GM18526 (cell line): ENCODE results near the gene CCDC12.

Experiments used
- POLR2A ChIP-seq: IDR thresholded peaks from 3 replicates; pipeline ENCODE4 v1.6.1; 2011; ENCODE audit not compliant: insufficient read length; ENCODE audit errors: extremely low read depth

Gene CCDC12

GRCh38 chr3:46924921-46925584 is 51.5 kb downstream of the CCDC12 start:
- TF ChIP-seq POLR2A, result no peak

- no peak for TF ChIP-seq POLR2A
Measured at GRCh38 chr3:46923559-46924350, 52.8 kb downstream of the CCDC12 start.

GRCh38 chr3:46922871-46923558 is 53.5 kb downstream of the CCDC12 start:
- no peak for TF ChIP-seq POLR2A

DNA sequence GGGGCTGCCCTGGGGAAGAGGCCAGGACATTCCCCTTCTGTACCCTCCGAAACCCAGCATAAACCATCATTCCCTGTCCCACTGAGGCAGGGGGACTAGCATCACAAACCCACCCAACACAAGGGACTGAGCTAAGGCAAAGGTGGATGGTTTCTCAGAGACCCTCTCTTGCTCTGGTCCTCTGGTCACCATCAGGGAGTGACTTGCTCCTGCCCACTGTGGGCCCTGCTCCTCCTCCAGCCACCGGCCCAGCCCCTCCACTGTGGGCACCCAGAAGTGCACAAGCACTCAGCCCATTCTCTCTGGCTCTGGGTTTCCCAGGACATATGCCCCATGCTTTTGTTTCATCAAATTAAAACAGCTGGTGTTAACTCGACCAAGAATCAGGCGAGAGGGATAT is 54.1 kb downstream of the CCDC12 start:
- no peak for TF ChIP-seq POLR2A

DNA sequence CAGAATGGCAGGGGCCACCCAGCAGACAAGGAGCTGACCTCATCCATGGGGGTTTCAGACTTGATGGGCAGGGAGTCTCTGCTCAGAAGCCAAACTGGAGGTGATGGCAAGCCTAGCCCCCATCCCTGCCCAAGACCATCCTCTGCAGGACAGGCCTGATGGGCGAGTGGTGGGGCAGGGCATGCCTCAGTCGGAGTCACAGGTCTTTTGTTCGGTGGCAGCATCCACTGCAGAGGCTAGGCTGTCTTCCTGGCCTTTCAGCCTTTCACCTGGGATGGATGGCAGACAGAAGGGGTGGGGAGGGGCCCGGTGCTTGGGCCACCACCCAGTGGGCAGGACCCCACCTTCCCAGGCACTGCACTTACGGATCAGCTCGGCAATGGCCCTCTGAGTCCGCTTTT is 54.7 kb downstream of the CCDC12 start:
- TF ChIP-seq POLR2A, result no peak

GRCh38 chr3:46921041-46921440 is 55.5 kb downstream of the CCDC12 start:
- TF ChIP-seq POLR2A, result no peak

GRCh38 chr3:46918634-46919033 is 57.9 kb downstream of the CCDC12 start:
- TF ChIP-seq POLR2A, result no peak

DNA sequence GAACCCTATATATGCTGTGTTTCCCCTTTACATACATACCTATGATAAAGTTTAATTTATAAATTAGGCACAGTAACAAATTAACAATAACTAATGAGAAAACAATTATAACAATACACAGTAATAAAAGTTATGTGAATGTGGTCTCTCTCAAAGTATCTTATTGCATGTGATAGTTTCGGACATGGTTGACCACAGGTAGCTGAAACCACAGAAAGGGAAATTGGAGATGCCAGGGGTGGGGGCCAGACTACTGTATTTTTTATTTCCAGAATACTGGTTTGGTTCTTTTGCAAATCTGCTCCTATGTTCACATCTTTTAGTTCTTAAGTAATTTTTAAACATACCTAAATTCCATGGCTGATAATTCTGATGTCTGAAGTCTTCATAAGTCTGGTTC is 58.3 kb downstream of the CCDC12 start:
- TF ChIP-seq POLR2A, result no peak

- TF ChIP-seq POLR2A, result no peak
Measured at GRCh38 chr3:46917257-46917656, 59.3 kb downstream of the CCDC12 start.

DNA sequence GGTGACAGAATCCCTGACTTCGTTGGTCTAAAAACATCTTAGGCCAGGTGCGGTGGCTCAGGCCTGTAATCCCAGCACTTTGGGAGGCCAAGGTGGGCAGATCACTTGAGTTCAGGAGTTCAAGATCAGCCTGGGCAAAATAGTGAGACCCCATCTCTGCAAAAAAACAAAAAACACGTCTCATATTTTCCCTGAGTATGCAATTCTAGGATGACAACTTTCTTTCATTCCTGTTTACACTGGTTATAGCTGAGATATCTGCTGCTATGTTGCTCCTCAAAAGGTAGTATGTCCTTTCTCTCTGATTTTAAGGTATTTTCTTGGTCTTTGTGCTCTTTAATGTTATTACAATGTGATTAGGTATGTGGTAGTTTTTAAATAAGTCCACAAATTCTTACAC is 59.7 kb downstream of the CCDC12 start:
- no peak for TF ChIP-seq POLR2A

- no peak for TF ChIP-seq POLR2A
Measured at GRCh38 chr3:46916278-46916677, 60.3 kb downstream of the CCDC12 start.

GRCh38 chr3:46915297-46915822 is 61.2 kb downstream of the CCDC12 start:
- TF ChIP-seq POLR2A, result no peak

GRCh38 chr3:46914849-46915248 is 61.7 kb downstream of the CCDC12 start:
- TF ChIP-seq POLR2A, result no peak

DNA sequence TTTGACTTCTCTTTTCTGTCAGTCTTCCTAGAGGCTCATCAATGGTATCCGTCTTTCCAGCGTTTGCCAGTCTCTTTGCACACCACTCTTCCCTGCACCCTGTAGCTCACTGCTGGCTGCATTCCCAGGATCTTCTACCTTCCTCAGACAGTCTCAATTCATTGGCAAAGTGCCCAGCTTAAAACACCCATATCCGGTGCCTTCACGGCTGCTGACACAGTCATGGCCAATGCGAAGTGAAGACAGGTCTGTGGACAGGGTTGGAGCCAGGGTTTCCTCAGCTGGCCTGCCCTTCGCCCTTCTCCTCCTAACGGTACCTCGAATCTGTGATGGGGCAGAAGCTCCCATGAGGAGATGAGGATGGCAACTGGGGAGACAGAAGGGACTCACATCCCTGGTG is 62.9 kb downstream of the CCDC12 start:
- TF ChIP-seq POLR2A, result no peak

DNA sequence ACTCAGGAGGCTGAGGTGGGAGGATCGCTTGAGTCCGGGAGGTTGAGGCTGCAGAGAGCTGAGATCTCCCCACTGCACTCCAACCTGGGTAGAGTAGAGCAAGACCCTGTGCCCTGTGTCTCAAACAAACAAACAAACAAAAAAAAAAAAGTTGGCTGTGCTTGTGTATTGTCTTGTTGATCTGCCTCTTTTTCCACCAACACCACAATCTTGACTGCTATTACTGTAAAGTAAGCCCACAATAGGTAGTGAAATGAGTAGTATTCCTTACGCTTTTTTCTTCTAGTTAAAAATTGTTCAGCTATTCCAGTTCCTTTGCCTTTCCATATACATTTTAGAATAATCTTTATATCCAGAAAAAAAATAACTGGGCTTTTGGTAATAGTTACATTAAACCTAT is 63.6 kb downstream of the CCDC12 start:
- no peak for TF ChIP-seq POLR2A
